Stimulated activated CD4-positive, alpha-beta T cell treated with anti-CD3 and anti-CD28 coated beads, Interleukin-12 subunit alpha, Interleukin-12 subunit beta, amount 100 ng/mL, for 48 hours (primary cell): ENCODE data around the gene LPIN1.

ENCODE experiments used
- DNase-seq, 3 donors: peaks; one replicate each; pipeline ENCODE4 v3.0.0-alpha.2; 2020; ENCODE audit warnings: low read depth in 2 of 3, low spot score in 1 of 3

LPIN1 gene

DNA sequence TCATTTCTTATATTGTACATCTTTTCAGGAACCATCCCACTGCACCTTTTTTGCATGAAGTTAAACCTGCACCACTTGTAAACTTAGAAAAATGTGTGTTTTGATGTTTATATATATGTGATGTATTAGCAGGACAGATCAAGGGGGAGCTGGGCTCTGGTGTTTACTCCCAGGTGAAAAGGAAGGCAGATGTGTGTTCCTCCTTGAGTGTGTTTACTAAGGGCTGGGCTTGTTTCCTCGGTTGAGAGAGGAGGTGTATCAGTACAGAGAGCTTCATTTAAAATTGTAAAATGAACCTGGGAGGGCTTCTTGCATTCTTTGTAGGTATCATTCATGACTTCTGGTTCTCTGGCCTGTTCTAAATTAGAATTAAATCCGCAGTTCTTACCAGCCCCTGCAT is 14.8 kb downstream of the LPIN1 start:
- no peak for DNase-seq

DNA sequence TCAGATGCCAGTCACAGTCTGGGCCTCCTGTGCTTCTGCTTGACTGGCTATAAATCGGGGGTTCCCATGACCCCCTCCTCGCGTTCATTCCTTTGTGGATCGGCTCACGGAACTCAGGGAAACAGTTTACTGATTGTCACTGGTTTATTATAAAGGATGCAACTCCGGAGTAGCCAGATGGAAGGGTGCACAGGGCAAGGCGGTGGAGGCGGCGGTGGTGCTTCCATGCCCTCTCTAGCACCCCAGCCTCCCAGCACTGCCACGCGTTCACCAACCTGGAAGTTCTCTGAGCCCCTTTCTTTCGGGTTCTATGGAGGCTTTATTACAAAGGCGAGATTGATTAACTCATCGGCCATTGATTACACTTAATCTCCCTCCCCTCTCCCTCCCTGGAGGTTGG is 15.6 kb downstream of the LPIN1 start:
- DNase-seq = no peak

DNA sequence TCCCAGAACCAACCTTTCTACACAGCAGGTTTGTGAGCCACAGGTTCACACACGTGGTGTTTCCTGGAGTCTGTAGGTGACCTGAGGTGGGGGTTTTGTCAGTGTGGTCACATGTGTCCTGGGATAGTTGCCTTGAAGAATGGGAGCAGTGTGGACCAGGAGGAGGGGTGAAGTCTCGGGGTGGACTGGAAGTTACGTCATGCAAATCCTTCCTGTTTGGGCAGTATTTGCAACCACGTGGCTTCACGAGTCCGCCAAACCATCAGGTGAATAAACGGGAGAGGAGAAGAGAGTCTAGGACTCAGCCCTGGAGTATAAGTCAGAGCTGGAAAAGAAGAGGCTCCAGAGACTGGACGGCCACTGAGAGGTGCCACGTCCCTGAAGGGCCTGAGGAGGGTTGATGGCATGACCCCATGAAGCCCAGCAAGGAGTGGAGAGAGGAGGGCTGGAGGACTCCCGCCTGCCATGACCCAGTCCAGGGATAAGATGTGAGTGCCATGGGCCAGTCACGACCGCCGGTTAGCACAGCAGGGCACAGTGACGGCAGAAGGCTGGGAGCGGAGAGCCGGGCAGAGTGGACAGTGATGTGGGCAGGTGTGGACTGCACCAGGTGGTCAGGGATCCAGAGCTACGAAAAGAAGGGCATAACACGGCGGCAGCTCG is 16.5 kb downstream of the LPIN1 start:
- DNase-seq = no peak

DNA sequence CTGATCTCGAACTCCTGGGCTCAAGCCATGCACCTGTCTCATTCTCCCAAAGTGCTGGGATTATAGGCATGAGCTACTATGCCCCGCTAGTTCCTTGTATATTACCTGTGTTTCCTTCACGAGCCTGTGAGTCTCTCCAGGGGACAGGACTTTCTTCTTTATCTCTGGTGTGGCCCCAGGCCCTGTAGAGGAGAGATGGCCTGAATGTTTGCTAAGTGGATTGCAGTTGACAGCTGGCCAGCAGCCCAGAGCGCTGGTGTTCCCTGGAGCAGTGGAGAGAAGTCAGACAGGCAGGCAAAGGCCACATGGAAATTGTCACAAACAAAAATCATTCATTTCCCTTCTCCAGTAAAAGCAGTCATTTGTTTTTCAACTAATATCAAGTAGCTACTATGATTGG is 17.9 kb downstream of the LPIN1 start:
- DNase-seq = no peak

DNA sequence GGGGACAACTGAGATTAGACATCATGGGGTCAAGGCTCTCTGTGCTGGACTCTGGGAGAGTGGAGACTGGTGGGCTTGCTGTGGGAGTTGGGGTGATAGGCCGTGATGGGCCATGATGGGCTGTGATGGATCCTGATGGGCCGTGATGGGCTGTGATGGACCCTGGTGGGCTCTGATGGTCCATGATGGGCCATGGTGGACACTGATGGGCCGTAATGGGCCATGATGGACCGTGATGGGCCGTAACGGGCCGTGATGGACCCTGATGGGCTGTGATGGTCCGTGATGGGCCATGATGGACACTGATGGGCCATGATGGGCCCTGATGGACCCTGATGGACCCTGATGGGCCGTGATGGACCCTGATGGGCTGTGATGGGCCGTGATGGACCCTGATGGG is 18.5 kb downstream of the LPIN1 start:
- no peak for DNase-seq

DNA sequence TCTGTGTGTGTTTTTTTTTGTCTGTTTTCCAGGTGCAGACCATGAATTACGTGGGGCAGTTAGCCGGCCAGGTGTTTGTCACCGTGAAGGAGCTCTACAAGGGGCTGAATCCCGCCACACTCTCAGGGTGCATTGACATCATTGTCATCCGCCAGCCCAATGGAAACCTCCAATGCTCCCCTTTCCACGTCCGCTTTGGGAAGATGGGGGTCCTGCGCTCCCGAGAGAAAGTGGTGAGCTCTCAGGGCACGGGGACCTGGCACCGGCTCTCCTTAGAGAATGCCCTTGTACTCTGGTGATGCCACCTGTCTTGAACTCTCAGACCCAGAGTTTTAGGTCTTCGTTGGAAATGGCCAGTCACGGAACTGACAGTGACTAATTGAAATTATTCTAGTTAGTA is 19.1 kb downstream of the LPIN1 start:
- no peak for DNase-seq

DNA sequence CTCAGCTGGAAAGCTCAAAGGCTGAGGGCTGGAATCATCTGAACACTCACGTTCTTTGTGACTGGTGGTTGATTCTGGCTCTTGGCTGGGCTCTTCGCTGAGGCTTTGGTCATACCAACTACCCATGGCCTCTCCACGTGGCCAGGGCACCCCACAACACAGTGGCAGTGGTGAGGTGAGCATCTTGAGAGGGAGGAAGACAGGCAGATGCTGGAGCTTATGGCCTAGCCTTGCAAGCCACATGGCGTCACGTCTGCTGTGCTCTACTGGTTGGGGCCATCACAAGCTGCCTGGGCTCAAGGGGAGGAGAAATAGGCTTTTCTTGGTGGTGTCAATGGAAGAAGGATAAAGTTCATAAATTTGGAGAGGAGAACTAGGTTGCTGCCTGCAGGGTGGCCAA is 19.6 kb downstream of the LPIN1 start:
- DNase-seq = no peak

DNA sequence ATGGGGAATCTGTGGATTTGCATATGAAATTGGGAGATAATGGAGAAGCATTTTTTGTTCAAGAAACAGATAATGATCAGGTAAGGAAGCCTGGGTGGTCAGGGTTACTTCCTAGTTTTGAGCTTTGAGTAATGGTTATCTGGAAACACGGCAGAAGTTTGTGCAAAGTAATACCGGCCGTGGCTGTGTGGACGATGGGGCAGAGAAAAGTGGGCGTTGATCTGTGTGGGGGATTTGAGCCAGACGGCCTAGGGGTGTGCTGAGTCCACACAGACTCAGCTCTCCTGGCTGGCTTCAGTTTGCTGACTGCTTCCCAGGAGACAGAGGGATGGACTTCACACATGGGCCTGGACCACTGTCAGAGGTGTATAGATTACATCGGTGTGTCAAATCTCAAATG is 21.3 kb downstream of the LPIN1 start:
- no peak for DNase-seq

DNA sequence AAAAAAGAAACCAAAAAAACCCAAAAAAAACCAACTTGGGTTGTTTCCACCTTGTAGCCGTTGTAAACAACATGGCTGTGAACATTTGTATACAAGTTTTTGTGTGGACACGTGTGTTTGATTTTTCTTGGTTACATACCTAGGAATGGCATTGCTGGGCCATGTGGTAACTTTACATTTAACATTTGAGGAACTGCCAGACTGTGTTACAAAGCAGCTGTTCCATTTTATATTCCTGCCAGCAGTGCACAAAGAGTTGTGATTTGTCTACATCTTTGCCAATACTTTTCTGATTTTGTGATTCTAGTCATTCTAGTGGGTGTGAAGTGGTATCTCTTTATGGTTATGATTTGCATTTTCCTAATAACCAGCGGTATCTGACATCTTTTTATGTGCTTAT is 22.5 kb downstream of the LPIN1 start:
- DNase-seq = no peak

DNA sequence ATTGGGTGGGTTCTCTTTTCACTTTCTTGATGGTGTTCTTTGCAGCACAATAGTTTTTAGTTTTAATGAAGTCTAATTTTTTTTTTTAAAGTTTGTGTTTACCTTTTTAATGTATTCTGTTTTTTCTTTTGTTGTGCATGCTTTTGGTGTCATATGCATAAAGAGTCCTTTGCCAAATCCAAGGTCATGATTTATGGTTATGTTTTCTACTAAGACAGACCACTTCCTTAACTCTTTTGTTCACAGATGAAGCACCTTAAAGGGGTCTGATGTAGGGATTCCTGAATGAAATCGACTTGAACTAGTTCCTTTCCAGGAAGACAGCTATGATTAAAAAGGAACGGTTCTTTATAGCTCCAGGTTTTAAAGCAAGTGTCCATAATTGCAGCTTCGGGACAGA is 23.1 kb downstream of the LPIN1 start:
- no peak for DNase-seq

DNA sequence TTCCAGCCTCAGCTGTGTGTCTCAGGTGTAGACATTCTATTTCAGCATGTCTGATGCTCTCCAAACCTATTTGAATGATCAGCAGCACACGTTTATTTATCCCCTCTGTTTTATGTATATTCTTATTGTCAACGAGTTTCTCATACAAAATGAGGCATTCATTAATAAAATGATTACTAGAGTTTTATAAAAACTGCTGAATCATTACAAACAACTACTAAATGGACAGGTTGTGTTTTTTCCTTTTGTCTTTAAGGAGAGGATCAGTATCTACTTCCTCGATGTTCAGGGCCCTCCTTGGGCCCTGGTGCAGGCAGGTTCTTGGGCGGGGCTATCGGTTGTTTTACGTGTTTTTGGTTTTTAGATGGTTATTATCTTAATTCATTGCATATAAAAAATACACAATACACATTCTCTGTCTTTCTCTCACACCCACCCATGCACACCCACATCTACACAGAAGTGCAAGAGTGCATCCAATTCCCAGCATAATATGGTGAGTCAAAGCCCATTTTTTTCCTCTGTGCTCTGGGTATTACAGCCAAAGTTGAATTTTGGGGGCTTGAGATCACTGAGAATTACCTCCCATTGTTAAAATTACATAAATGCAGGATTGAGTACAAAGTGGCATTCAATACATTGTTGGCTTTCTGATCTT is 24.2 kb downstream of the LPIN1 start:
- no peak for DNase-seq

DNA sequence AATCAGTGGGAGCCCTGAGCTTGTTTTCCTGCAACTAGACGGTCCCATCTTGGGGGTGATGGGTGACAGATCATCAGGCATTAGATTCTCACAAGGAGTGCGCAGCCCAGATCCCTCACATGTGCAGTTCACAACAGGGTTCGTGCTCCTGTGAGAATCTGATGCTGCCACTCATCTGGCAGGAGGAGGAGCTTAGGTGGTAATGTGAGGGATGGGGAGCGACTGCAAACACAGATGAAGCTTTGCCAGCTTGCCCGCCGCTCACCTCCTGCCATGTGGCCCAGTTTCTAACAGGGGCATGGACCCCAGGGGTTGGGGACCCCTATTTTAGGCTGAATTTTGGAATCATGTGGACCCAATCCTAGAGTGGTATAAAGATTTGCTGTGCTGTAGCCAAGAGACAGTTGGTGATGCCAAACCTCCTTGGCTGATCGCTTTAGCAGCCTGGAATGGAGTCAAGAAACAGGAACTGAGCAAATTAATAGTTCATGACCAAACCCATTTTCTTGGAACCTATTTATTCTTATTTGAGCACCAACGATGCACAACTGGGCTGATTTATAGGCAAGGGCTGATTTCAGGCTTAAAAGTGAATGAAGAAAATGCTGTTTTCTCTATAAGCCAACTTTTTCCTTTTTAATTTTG is 25.7 kb downstream of the LPIN1 start:
- no peak for DNase-seq

DNA sequence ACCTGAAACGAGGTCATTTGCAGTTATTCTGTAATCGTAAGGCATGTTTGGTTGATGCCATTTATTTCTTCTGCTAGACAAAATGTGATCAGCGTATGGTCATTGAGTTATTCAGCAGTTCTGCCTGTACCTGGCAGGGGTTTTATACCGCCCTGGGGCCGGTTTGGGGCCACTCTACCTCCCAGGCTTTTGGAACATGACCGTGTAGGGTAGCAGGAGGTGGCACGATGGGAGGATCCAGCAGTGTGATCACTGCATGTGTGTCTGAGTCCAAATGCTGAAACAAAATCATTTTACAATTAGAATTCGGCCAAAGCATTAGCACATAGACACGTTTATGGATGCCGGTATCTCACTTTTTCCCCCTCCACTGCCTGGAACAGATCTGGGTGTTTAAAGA is 26.7 kb downstream of the LPIN1 start:
- no peak for DNase-seq

DNA sequence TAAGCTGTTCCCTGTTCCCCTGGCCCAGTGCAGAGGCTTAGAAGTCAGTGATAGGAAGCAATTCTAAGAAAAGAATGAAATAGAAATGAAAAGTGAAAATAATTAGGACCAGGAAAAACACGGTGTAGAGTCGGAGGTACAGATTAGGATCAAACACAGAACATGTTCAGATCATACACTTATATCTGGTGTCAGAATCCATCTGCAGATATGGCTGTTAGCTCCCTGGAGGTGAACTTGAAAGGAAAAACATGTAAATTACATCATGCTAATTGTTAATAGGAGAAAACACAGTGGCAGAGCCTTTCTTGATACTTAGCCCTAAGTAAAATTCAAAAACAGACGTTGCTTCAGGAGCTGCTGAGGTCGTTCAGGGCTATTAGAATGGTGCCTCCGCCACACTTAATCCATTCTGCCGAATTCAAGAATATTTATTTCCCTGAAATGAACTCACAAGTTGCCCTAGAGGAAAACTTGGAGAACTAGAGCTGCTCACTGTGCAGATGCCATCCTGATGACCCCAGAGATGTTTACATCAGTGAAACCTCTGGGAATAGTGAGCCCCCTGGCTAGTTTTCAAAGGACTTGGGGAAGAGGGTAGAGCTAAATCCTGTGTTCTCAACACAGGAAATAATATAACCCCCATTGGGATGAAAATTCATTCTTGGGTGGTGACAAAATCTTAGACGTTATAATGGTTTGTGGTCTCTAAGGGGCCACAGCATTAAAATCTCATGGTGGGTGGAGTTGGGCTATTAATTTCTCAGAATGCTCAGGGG is 27.5 kb downstream of the LPIN1 start:
- DNase-seq = no peak

DNA sequence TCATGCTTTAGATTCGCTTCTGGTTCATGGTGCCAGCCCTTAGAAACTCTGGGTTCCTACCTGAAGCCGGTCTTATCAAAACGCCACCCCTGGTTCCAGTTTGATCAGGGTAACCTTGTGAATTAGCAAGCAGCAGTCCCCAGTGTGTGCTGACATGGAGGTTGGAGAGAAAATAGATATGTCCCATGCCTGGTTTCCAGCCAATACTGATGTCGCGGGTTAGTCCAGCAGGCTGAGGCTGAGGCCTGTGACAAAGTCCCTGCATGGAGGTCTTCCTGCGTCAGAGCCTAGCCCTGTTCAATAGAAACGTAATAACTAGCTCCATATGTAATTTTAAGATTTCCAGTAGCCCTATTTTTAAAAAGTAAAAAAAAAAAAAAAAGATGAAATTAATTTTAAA is 28.2 kb downstream of the LPIN1 start:
- DNase-seq = no peak

DNA sequence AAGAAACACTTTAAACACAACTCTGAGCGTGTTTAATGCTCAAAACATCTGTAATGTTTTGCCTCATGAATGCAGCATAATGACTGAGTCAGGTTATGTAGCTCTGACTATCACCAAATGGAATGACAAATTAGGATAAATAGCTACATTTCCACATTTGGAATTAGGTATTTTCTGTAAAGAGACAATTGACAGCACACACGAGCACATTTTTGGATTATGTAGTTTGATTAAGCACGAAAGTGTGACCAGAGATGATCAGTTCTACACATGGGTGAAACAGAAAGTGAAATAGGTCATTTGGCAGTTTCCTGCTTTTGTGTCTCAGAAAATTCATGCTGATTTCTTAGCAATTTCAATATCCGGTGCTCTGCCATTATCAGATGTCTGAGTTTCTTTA is 29.0 kb downstream of the LPIN1 start:
- peak in 1 of 3 donors; percentile 9 for DNase-seq

DNA sequence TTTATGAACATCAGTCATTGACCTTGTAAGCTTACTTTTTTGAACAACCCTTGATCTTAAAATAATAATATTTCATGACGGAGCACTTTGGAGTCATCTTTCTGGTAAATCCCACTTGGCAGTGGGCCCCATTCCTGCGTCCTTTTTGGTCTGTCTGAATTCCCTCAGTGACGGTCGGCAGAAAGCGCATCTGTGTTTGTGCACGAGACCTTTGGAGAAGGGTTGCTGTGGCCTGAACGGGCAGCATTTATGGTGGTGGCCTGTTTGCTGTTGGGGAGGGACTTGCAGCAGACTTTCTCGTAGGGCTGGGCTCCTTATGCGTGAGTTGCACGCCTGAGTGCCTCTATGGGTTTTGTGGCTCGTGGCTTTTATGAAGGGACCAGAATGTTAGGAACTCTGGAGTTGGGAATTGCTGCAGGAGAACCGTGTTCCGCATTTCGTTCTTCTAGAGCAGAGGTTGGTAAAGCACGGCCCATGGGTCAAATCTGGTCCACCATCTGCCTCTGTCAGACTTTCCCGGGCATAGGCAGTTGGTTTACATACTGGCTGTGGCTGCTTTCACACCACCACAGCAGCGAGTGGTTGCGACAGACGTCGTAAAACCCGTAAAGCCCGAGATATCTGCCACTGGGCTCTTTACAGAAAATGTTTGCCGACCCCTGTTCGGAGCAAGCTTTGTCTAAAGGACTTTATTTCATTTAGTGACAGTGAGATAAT is 30.8 kb downstream of the LPIN1 start:
- no peak for DNase-seq

DNA sequence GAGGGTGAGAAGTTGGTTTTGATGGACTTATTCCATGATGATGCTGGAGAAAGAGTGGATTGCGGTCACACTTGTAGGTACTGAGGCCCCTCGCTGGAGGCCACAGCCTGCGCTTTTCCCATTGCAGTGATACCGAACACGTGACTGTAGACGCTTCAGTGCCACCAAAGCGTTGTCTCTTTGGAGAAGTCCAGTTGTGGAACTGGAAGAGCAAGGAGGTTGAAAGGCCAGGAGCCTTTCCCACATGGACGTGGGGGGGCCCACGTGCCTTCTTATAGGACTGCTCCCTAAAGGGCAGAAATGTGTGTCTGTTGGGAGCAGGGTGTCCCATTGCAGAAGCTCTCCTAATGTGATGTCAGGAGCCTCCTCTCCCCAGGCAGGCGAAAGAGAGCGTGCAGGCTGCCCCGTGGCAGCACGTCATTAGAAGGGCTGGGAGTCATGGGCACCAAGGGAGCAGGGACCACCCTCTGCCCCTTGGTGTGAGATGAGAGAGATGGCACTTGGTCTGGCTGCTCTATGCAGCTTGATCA is 31.5 kb downstream of the LPIN1 start:
- no peak for DNase-seq

DNA sequence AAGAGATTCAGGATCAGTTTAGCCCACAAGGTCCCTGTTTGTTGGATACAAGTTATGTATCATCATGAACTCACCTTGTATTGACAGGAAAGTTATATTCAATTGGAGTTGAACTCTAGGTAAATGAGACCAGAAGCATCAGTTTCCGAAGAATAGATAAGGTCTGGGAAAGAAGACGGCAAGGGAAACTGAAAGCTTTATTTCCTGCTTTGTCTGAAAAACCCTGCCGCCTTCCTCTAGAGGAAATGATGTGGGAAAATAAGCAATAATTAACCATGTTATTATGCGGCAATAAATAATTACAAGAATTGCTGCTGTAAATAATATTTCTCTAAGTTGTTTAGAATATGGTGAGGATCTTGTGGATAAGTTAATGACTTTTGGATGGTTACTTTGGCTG is 32.0 kb downstream of the LPIN1 start:
- DNase-seq = no peak

DNA sequence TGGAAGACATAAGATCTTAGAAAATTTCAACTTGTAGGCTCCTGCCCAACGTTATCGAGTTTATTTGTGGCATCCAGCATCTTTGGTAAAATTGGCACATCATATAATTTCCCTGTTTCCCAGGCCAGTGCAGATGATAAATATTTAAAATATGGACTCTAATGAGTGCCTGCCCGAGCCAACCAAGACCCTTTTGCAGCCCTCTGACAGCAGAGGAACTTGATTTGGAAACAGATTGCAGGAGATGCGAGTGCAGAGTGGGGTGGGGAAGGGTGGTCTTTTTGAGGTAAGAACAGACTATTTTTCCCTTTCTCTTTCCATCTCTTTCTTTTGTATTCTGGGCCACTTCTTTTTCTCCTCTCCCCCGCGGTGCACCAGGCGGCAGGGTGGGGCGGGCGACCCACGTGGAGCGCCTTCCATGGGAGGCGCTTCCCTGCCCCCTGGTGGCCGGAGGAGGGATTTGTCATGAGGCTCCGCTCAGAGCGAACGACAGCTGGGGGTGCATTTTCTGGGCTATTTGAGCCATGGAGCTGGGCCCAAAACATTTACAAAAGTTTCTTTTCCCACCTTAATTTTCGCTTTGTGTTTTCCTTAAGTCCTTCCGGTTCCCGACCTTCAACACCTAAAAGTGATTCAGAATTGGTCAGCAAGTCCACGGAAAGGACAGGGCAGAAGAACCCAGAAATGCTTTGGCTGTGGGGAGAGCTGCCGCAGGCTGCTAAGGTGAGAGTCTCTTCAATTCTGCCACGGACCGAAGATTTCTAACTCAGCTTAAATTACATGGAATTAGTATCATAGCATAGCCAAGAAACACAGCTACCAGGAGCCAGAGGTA is 32.7 kb downstream of the LPIN1 start:
- peak; percentile 70 to 88 (median 84) for DNase-seq
